HG02973 (cell line): Measurements from ENCODE around the gene PCP2.

ENCODE experiments used
- ATAC-seq: cut with Tn5 transposase; IDR thresholded peaks from one replicate; pipeline ENCODE4 v1.9.1; 2021; ENCODE audit warnings: moderate library complexity; ENCODE audit not compliant: unreplicated experiment

Gene PCP2

GRCh38 chr19:7602240-7602934 is 31.1 kb downstream of the PCP2 start:
- ATAC-seq, result no peak

GRCh38 chr19:7600721-7601120 is 32.8 kb downstream of the PCP2 start:
- no peak for ATAC-seq

- no peak for ATAC-seq
Observed at GRCh38 chr19:7598180-7598579, 35.3 kb downstream of the PCP2 start.

GRCh38 chr19:7597689-7598088 is 35.8 kb downstream of the PCP2 start:
- no peak for ATAC-seq

GRCh38 chr19:7596211-7596937 is 37.1 kb downstream of the PCP2 start:
- no peak for ATAC-seq

GRCh38 chr19:7595466-7596133 is 37.9 kb downstream of the PCP2 start, which contains the start of gene CAMSAP3:
Gene CAMSAP3 (plus strand): TSS chr19:7595863. CDS start chr19:7596003, 140 bp downstream.
- ATAC-seq, result no peak

GRCh38 chr19:7590256-7590655 is 43.3 kb downstream of the PCP2 start:
- no peak for ATAC-seq

- ATAC-seq, result no peak
Observed at GRCh38 chr19:7589822-7590221, 43.7 kb downstream of the PCP2 start.

GRCh38 chr19:7582446-7582845 is 51.1 kb downstream of the PCP2 start:
- ATAC-seq, result no peak
